Suppressor macrophage treated with lipopolysaccharide for 4 hours (primary cell): ENCODE data around the gene RABAC1.
"Not testable (repeated sequence)": the region's sequence is repeated elsewhere in the genome, so short reads cannot be mapped to it uniquely, and the experiment has no call there.

ENCODE experiments used
- DNase-seq: peaks from one replicate; pipeline ENCODE4 v3.0.0-alpha.2; 2020

The RABAC1 gene

GRCh38 chr19:41927497-41928192, 31.5 kb downstream of the RABAC1 start:
- DNase-seq: no peak

DNA sequence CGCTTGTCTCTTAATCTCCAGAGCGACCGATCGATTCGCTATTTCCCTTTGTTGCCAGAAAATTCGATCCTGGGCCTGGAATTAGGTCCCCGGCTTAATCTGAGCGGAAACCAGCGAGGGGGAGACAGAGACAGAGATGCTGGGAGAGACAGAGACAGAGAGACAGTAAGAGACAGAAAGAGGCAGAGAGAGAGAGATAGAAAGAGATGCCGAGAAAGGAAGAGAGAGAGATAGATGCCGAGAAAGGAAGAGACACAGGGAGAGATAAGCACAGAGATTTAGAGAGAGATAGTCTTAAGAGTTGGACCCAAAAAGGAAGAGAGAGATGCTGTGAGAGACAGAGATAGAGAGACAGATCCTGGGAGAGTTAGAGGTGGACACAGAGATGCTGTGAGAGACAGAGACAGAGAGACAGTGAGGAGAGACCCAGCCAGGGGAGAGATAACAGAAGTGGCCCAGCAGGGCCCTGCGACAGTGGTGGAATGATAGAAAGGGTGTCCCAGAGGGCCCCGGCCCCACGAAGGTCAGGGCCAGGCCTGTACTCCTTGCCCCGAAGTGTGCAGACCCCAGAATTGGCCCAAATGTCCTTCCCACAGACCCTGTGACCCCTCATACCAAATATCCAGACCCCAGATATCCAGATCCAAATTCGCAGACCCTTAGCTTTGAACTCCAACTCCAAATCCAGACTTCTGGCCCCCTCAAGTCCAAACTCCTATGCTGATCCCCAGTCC, 32.2 kb downstream of the RABAC1 start:
- DNase-seq: no peak

DNA sequence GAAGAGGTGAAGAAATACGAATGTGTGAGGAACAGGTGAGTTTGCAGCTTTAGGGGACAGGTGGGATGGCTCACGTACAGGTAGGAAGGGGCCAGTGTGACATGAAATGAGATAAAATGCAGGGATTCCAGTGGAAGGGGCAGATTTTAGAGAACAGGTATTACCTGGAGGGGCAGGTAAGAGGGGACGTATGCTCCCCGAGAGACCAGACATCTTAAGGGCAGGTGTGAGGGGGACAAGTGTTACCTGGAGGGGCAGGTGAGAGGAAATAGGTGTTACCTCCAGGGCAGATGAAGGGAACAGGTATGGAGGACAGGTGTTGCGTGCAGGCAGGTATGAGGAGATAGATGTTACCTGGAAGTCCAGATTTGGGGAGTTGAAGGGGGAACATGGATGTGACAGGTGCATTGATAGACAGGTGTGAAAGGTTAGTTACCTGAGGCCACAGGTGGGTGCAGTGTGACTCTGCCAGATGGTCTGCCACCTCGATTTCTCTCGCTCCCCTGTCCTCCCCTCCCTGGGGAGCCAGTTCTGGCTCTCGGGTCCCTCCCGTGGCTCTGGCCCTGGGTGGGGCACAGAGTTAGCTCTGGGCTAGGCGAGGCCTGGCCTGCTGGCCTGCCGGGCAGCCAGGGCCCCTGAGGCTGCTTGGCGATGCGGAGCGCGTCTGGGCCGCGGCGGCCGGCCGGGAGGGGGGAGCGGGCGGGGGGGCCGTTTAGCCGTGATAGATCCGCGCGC, 32.9 kb downstream of the RABAC1 start:
- no peak for DNase-seq

DNA sequence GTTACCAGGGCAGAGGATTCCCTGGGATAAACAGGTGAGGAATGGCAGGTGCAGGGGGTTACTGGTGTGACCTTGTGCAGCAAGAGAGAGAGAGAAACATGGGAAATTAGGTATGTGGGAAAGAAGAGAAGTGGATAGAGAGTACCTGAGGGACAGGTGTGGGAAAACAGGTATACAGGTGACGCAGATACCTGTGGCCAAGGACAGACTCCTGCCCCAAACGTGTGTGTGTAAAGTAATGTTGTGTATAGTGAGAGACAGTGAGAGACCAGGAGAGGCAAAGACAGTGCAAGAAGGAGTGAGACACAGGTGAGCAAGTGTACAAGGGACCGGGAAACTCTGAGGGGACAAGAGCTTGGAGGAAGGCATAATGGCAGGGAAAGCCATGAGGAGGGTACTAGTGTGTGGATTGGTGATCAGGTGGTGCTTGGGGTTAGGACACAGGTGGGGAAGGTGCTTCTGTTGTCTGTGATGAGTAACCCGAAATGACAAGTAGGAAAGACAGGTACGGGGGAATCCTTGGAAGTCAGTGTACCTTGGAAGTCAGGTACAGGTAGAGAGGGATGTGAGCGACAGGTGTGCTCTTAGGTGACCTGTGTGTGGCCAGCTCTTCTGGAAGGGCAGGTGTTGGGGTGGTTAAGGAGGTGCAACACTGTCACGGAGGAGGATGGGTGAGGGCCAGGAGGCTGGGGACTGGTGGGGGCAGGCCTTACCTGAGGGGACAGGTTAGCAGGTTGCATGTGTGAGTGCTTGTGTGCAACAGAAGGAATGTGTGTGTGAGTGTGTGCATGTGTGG, 33.7 kb downstream of the RABAC1 start:
- no peak for DNase-seq

DNA sequence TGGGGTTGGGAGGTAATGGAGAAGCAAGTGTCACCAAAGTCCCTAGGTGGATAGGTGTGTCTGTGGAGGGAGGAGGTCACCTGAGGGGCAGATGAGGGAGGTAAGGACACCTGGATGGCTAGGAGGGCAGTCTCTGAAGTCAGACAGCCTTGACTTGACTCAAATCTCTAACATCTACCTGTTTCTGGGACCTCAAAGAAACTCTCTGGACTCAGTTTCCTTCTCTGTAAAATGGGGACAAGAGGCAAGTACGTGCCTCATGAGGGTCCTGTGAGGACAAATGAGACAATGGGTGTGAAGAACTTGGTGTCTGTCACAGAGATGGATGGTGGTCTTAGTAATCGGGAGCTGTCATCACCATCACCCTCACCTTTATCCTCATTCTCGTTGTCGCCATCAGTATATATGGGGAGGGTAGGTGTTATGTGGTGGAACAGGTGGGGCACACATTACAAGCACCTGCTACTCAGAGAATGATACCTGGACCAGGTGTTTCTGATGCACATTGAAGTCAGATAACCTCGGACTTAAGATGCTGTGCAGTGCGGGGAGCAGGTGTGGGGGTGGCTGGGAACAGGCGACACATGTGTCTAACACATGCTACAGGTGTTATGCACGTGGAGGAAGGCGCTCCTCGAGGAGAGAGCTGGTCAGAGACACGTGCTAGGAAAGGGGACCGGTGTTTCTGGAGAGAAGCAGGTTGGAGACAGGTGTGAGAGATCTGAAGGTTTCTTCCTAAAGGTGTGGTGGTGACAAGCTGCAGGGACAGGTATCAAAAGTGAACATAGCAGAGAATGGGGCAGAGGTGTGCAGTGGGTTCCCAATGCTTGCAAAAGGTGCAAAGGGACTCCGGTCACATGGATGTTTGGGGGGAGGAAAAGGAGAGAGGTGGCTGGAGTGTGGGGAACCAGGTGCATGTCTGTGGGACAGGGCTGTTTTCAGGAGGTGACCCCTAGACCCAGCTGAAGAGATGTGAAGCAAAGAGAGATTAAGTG, 34.7 kb downstream of the RABAC1 start:
- no peak for DNase-seq

GRCh38 chr19:41923045-41923788, 35.9 kb downstream of the RABAC1 start:
- DNase-seq: no peak

DNA sequence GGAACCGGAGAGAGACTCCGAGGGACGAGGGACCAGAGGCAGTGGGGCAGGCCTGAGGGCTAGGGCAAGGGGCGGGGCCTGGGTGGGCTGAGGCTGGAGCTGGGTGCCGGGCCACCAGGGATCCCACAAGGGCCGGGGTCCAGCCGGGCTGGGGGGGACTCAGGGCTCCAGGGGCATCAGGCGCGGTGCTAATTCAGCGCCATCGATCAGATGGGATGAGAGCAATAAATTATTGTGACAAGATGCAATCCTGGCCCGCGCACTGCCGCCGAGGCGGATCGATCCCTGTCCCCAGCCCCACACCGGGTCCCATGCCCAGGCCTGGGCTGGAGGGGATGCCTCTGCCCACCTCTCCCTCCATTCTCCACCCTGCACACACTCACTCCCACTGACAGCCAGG, 36.5 kb downstream of the RABAC1 start:
- no peak for DNase-seq

- no peak for DNase-seq
Observed at GRCh38 chr19:41921577-41922576, 37.2 kb downstream of the RABAC1 start.

DNA sequence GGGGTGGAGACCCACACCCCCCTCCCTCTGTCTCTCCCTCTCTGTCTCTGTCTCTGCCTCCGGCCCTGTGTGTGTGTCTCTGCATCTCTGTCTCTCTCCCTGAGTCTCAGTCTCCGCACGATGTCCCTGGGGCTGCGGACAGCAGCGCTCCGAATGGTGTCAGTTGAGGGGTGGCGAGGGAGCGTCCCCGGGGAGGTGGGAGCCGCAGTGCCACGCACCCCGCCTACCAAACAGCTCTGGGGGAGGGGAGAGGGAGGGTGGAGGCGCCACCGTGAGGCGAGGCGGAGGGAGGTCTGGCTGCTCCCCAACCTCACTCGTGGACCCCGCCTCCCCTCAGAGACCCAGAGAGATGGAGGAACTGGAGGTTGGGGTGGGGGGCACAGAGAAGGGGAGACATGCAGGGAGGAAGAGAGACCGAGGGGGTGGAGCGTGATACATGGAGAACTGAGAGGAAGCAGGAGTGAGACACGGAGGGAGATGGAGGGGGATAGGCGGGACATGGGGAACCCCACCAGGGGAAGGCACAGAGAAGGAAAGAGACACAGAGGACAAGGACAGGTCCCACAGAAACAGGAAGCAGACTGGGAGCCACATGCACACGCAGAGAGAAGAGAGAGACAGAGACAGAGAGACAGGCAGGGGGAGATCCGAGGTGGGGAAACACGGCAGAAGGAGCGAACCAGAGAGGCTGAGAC, 38.1 kb downstream of the RABAC1 start:
- DNase-seq: no peak

DNA sequence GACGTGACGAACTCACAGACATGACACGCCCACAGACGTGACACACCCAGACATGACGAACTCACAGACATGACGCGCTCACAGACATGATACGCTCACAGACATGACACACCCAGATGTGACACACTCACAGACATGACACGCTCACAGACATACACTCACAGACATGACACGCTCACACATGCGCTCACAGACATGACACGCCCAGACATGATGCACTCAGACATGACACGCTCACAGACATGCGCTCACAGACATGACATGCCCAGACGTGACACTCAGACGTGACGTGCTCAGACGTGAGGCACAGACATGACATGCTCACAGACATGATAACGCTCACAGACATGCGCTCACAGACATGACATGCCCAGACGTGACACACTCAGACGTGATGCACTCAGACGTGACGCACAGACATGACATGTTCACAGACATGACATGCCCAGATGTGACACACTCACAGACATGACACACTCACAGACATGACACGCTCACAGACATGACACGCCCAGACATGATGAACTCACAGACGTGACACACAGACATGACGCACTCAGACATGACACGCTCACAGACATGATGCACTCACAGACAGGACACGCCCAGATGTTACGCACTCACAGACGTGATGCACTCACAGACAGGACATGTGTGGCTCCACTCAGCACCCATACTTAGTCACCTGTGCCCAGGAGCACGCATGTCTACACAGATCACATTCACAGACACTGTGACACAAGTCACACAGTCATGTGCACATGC, 39.0 kb downstream of the RABAC1 start:
- no peak for DNase-seq

DNA sequence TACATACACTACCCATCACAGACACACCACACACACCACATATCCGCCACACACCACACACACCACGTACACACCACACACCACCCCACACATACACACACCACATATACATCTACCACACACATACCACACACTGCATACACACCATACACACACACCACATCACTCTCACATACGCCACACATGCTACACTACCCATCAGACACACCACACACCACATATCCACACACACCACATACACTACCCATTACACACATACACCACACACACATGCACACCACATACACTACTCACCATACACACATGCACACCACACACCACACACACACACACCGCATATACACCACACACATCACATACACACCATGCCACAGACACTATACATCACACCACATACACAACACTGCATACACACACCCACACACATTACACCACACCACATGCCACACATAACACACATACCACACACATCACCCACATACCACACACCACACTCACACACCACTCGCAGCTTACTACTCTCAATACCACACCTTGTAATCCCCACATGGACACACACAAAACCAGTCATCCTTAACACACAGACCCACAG, 40.4 kb downstream of the RABAC1 start:
- no peak for DNase-seq

DNA sequence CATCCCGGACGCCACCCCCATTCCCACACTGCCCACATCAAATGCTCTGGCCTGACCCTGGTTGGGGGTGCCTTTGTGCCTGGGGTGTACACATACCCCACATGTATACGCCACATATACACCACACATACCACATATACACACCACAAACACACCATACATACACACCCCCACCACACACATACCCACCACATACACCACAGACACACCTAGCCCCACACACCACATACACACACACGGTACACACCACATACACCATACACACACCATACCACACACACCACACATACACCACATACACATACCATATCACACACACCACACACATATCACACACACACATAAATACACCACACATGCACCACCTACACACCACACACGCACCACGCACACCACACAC, 41.0 kb downstream of the RABAC1 start:
- no peak for DNase-seq

DNA sequence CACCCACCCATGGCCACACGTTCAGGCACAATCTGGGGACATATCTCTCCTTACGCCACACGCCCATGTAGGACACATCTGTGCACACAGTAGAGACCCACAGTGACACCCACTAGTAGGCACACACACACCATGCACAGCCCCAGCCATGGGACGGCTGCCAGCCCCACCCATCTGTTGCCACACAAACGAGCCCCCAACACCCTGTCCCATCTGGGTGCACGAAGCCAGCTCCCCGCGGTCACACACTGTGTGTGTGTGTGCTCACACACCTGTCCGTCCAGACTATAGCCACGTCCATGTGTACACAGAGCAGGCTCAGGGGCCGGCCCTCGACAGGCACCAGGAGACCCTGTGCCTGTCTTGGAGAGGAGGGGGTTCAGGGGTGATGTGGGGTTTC, 41.4 kb downstream of the RABAC1 start:
- no peak for DNase-seq

DNA sequence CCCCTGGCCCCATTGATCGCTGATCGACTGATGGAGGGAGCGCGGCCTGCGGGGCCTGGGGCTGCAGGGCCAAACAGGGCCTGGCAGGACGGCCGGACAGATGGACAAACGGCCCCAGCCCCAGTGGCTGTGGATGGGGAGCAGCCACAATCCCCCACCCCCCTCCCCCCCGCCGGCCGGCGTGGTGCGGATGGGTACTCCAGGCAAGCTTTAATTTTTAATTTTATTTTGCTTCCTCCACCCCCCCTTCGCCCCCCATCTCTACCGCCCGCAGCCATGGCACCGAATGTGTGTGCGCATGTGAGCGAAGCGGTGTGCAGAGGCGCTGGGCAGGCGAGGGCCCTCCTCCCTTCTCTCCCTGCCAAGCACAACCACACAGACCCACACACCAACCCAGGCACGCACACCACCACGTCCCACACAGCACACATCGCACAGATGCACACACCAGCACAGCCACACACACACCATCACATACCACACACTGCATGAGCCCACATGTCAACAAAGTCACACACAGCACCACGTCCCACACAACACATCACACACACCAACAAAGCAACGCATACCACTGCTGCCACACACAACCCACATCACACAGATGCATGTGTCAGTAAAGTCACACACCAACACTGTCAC, 43.2 kb downstream of the RABAC1 start:
- no peak for DNase-seq

GRCh38 chr19:41915021-41915775, 43.9 kb downstream of the RABAC1 start:
- no peak for DNase-seq

- not testable (repeated sequence) for DNase-seq
Observed at GRCh38 chr19:41914424-41914834, 44.7 kb downstream of the RABAC1 start.
